ENCODE results near the gene TTF1. TPM values are rescaled to one million over a fixed set of nuclear protein-coding genes. Genes with fewer than 3 reads are reported as not detected.

TTF1 gene
- total RNA-seq, 1 donor = 8.3 TPM

GRCh38 chr9:132370592-132370991, 36.0 kb downstream of the TTF1 start:
- TF ChIP-seq CTCF (IDR thresholded peaks at IDR 0.05; ENCODE audit: extremely low read depth, low read depth, low read length) = no peak
- no peaks in the 10 kb centered on the region for H3K79me2 ChIP-seq (ENCODE audit: insufficient read depth, low read length)

DNA sequence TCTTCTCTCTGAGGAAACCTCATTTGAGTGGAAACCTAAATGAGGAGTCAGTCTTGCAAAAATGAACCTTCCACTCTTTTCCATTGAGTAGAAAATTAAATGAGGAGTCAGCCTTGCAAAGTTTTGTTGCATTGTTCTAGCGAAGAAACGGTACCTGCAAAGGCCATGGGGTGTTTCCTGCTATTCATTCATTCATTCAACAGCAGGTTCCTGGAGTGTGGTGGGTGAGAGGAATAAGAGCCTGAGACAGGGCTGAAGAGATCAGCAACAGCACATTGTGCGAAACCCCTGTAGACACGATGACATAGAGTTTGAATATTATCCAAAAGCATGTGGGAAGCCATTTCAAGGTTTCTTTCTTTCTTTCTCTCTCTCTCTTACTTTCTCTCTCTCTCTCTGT, 37.2 kb downstream of the TTF1 start:
- Histone ChIP-seq H2AFZ (ENCODE audit: low read length) (no peak overlapping the region), H3K27ac (ENCODE audit: low read depth, low read length) (no peak overlapping the region), H3K4me2 (ENCODE audit: insufficient read depth, low read length) (no peak overlapping the region), H4K20me1 (ENCODE audit: insufficient read depth, low read length) (no peaks in the 10 kb centered on the region), H3K4me3 (ENCODE audit: insufficient read depth, low read length) (no peak overlapping the region), H3K9me3 (ENCODE audit: low read depth, low read length) (no peaks in the 10 kb centered on the region), H3K79me2 (ENCODE audit: insufficient read depth, low read length) (no peaks in the 10 kb centered on the region), H3K27me3 (ENCODE audit: insufficient read depth, low read length) (no peaks in the 10 kb centered on the region), H3K4me1 (ENCODE audit: insufficient read depth, low read length) (no peaks in the 10 kb centered on the region), H3K36me3 (ENCODE audit: insufficient read depth, low read length) (no peaks in the 10 kb centered on the region)
- peak; percentile 75 for DNase-seq (ENCODE audit: insufficient read length, low spot score, missing footprints)
- TF ChIP-seq CTCF (IDR thresholded peaks at IDR 0.05; ENCODE audit: extremely low read depth, low read depth, low read length) = no peak

More at GRCh38 chr9:132370592-132370991, 36.0 kb downstream of the TTF1 start:
- no peak for DNase-seq (ENCODE audit: insufficient read length, low spot score, missing footprints)
- no peaks in the 10 kb centered on the region for H3K27me3 ChIP-seq (ENCODE audit: insufficient read depth, low read length)
- H3K36me3 ChIP-seq (ENCODE audit: insufficient read depth, low read length) = no peaks in the 10 kb centered on the region
- H2AFZ ChIP-seq (ENCODE audit: low read length) = no peak overlapping the region
- H3K4me1 ChIP-seq (ENCODE audit: insufficient read depth, low read length) = no peaks in the 10 kb centered on the region
- H4K20me1 ChIP-seq (ENCODE audit: insufficient read depth, low read length) = no peaks in the 10 kb centered on the region
- H3K9me3 ChIP-seq (ENCODE audit: low read depth, low read length) = no peaks in the 10 kb centered on the region
- no peak overlapping the region for H3K4me2 ChIP-seq (ENCODE audit: insufficient read depth, low read length)
- no peak overlapping the region for H3K4me3 ChIP-seq (ENCODE audit: insufficient read depth, low read length)
- no peak overlapping the region for H3K27ac ChIP-seq (ENCODE audit: low read depth, low read length)

GRCh38 chr9:132367613-132368313, 38.9 kb downstream of the TTF1 start:
- H3K4me3 ChIP-seq (ENCODE audit: insufficient read depth, low read length) = no peak overlapping the region
- no peaks in the 10 kb centered on the region for H3K9me3 ChIP-seq (ENCODE audit: low read depth, low read length)

More at GRCh38 chr9:132367613-132368313, 38.9 kb downstream of the TTF1 start:
- no peaks in the 10 kb centered on the region for H4K20me1 ChIP-seq (ENCODE audit: insufficient read depth, low read length)
- no peak for DNase-seq (ENCODE audit: insufficient read length, low spot score, missing footprints)
- no peak for TF ChIP-seq CTCF (IDR thresholded peaks at IDR 0.05; ENCODE audit: extremely low read depth, low read depth, low read length)
- no peak overlapping the region for H2AFZ ChIP-seq (ENCODE audit: low read length)
- H3K4me2 ChIP-seq (ENCODE audit: insufficient read depth, low read length) = no peak overlapping the region
- no peaks in the 10 kb centered on the region for H3K27me3 ChIP-seq (ENCODE audit: insufficient read depth, low read length)
- H3K4me1 ChIP-seq (ENCODE audit: insufficient read depth, low read length) = no peaks in the 10 kb centered on the region
- no peaks in the 10 kb centered on the region for H3K36me3 ChIP-seq (ENCODE audit: insufficient read depth, low read length)
- no peaks in the 10 kb centered on the region for H3K79me2 ChIP-seq (ENCODE audit: insufficient read depth, low read length)
- H3K27ac ChIP-seq (ENCODE audit: low read depth, low read length) = no peak overlapping the region

All from osteoblast (primary cell).